Colonic mucosa (tissue), 4 donors: Measurements from ENCODE around the gene PTGER3. TPM values are rescaled to one million over a fixed set of nuclear protein-coding genes. Genes with fewer than 3 reads are reported as not detected.

Source experiments
- DNase-seq: peaks from one replicate; pipeline ENCODE4 v3.0.0-alpha.2; 2020
- H3K27ac ChIP-seq: fragments of 200-600 bp; one replicate; pipeline ENCODE4 v1.8.0; 2021
- H3K27me3 ChIP-seq: fragments of 200-600 bp; one replicate; pipeline ENCODE4 v1.8.0; 2021
- H3K36me3 ChIP-seq: fragments of 200-600 bp; one replicate; pipeline ENCODE4 v1.8.0; 2021
- H3K4me1 ChIP-seq: fragments of 200-600 bp; one replicate; pipeline ENCODE4 v1.8.0; 2021; ENCODE audit warnings: mild to moderate bottlenecking
- H3K4me3 ChIP-seq: fragments of 200-600 bp; one replicate; pipeline ENCODE4 v1.8.0; 2021
- H3K9ac ChIP-seq, 2 donors: one replicate each; pipeline ENCODE4 v1.7.0; 2013; ENCODE audit warnings: control low read depth in 2 of 2, low read depth in 2 of 2, low read length in 2 of 2
- H3K9me3 ChIP-seq: fragments of 200-600 bp; one replicate; pipeline ENCODE4 v1.8.0; 2021
- CTCF ChIP-seq: fragments of 200-600 bp; IDR thresholded peaks from one replicate; pipeline ENCODE4 v1.8.0; 2022; ENCODE audit warnings: antibody characterized with exemption, mild to moderate bottlenecking
- intact Hi-C: fragments of 100-400 bp; cut with DNase I; formaldehyde crosslinking; loops from one replicate; pipeline ENCODE4 v1.14.1; 2022
- total RNA-seq, 2 donors: library from RNA; stranded (reverse); fragmentation: NEBNext Ultra II Directional in 1 of 2; extraction: Animal tissue kit (Norgen Biotek cat#: 25700) in 1 of 2; gene quantifications; one replicate each; pipeline ENCODE4 v1.2.1, GENCODE V29; 2021
- donor health status: healthy.
- donor health status: DM: no; HTN: no; CAD: no.
- donor health status: DM: no; HTN: no; CAD: no.

PTGER3 gene
- total RNA-seq, 2 donors from 2014 or later, result 1.2 to 3.7 TPM

- Histone ChIP-seq H3K27me3 (peaks cover 5% of the 10 kb centered on the region), H3K36me3 (no peaks in the 10 kb centered on the region), H3K9me3 (no peaks in the 10 kb centered on the region), H3K9ac (no peak overlapping the region), H3K4me1 (no peaks in the 10 kb centered on the region), H3K27ac (no peak overlapping the region), H3K4me3 (no peak overlapping the region)
- intact Hi-C loops, result no loop called here
- TF ChIP-seq CTCF, result no peak
- DNase-seq, result no peak
Observed at GRCh38 chr1:71041806-71042205, 5.8 kb downstream of the PTGER3 start.

GRCh38 chr1:71039661-71040262, 7.9 kb downstream of the PTGER3 start:
- intact Hi-C loops, result no loop called here
- H3K9me3 ChIP-seq, result no peaks in the 10 kb centered on the region
- H3K4me3 ChIP-seq, result no peak overlapping the region
- no peaks in the 10 kb centered on the region for H3K27me3 ChIP-seq
- no peak overlapping the region for H3K9ac ChIP-seq
- no peaks in the 10 kb centered on the region for H3K36me3 ChIP-seq
- no peaks in the 10 kb centered on the region for H3K4me1 ChIP-seq
- H3K27ac ChIP-seq, result no peak overlapping the region
- no peak for DNase-seq
- no peak for TF ChIP-seq CTCF

- intact Hi-C loops, result no loop called here
- Histone ChIP-seq H3K4me3 (no peak overlapping the region), H3K36me3 (no peaks in the 10 kb centered on the region), H3K9ac (no peak overlapping the region), H3K27ac (no peak overlapping the region), H3K9me3 (no peaks in the 10 kb centered on the region), H3K27me3 (no peaks in the 10 kb centered on the region), H3K4me1 (no peaks in the 10 kb centered on the region)
- no peak for TF ChIP-seq CTCF
- DNase-seq, result no peak
Observed at GRCh38 chr1:71038942-71039341, 8.7 kb downstream of the PTGER3 start.

- H3K27me3 ChIP-seq, result no peaks in the 10 kb centered on the region
- no peak overlapping the region for H3K9ac ChIP-seq
- no peaks in the 10 kb centered on the region for H3K4me1 ChIP-seq
- no peaks in the 10 kb centered on the region for H3K36me3 ChIP-seq
- intact Hi-C loops, result no loop called here
- no peak overlapping the region for H3K4me3 ChIP-seq
- no peak for DNase-seq
- H3K27ac ChIP-seq, result no peak overlapping the region
- no peak for TF ChIP-seq CTCF
- no peaks in the 10 kb centered on the region for H3K9me3 ChIP-seq
Observed at GRCh38 chr1:71037829-71038620, 9.6 kb downstream of the PTGER3 start.

- no peak overlapping the region for H3K27ac ChIP-seq
Observed at GRCh38 chr1:71037066-71037465, 10.6 kb downstream of the PTGER3 start.

More at GRCh38 chr1:71037066-71037465, 10.6 kb downstream of the PTGER3 start:
- DNase-seq, result no peak
- TF ChIP-seq CTCF, result no peak
- Histone ChIP-seq H3K9me3 (no peaks in the 10 kb centered on the region), H3K27me3 (no peaks in the 10 kb centered on the region), H3K9ac (no peak overlapping the region), H3K4me1 (no peaks in the 10 kb centered on the region), H3K36me3 (no peaks in the 10 kb centered on the region), H3K4me3 (no peak overlapping the region)
- intact Hi-C loops, result no loop called here
